GM10248 (cell line): ENCODE measurements around the gene LSAMP.

ENCODE experiments used
- CTCF ChIA-PET: fragments of 300-600 bp; sonication (Branson Sonifier 250); formaldehyde crosslinking; extraction: SDS; loops from one replicate; lab custom pipeline; 2021; ENCODE audit warnings: antibody characterized with exemption; lab: Yijun Ruan, JAX
- POLR2A ChIA-PET: fragments of 350-650 bp; sonication (Branson Sonifier 250); formaldehyde crosslinking; extraction: SDS; loops from one replicate; lab custom pipeline; 2020; ENCODE audit warnings: antibody characterized with exemption; lab: Yijun Ruan, JAX
- DNase-seq: peaks from one replicate; pipeline ENCODE4 v3.0.0; 2012; ENCODE audit errors: extremely low spot score
- CTCF ChIP-seq: IDR thresholded peaks from 2 replicates; pipeline ENCODE4 v1.5.1; 2012; ENCODE audit warnings: mild to moderate bottlenecking, low read depth; ENCODE audit errors: extremely low read depth, missing control alignments, control extremely low read depth

Gene LSAMP

DNA sequence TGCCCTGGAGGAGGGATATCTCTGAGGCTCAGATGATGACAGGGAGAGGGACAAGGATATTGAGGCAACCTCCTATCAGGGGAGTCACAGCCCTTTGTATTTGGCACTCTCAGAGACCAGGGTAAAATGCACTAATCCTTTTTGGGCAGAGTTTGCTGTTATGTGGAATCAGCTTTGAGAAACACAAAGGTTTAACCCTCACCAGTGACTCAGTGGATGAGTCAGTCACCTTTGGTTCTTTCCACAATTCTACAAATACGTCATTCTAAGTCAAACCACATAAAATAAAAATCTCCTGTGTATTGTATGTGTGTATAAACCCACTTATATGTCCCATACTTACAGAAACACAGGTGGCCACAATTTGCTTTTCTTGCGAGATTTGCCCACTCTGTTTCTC is 5.1 kb downstream of the LSAMP start:
- CTCF ChIA-PET: no interaction called here
- TF ChIP-seq CTCF: no peak
- POLR2A ChIA-PET: no interaction called here
- DNase-seq: no peak

- ChIA-PET POLR2A (no interaction called here), CTCF (interaction anchor here (1.1 kb wide), 1 partner anchor 10 kb away, joined by 3 read pairs; no protein-coding TSS in a partner anchor)
- no peak for TF ChIP-seq CTCF
- DNase-seq: no peak
Measured at GRCh38 chr3:116433552-116433951, 11.7 kb downstream of the LSAMP start.

- DNase-seq: no peak
- TF ChIP-seq CTCF: no peak
- POLR2A ChIA-PET: no interaction called here
- CTCF ChIA-PET: no interaction called here
Measured at GRCh38 chr3:116432795-116433194, 12.5 kb downstream of the LSAMP start.

- no peak for DNase-seq
- POLR2A ChIA-PET: no interaction called here
- TF ChIP-seq CTCF: no peak
- CTCF ChIA-PET: no interaction called here
Measured at GRCh38 chr3:116429479-116430269, 15.6 kb downstream of the LSAMP start.

DNA sequence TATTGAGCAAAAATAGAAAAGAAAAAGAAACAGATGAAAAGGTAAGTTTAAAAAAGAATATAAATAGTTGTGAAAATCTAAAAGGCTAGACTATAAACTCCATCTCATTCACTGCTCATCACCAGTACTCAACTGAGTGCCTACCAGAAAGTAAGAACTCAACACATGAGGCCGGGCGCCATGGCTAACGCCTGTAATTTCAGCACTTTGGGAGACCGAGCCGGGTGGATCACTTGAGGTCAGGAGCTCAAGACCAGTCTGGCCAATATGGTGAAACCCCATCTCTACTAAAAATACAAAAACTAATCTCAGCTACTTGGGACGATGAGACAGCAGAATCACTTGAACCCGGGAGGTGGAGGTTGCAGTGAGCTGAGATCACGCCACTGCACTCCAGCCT is 19.3 kb downstream of the LSAMP start:
- no peak for TF ChIP-seq CTCF
- no peak for DNase-seq
- ChIA-PET POLR2A (no interaction called here), CTCF (no interaction called here)

DNA sequence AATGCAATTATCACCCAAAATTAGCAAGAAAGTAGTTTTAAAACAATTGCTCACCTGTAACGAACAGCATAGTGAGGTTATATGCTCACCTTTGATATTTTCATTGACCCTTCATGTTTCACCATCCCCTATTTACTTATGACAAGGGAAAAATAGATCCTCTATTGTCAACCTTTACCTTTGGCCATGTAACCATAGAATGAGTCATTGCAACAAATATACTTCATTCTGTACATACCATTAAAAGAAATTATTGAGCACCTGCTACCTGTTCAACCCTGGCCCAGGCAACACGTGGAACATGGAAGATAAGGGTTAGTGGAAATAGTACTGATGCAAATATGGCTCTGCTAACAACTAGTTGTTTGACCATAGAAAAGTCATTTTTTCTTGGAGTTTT is 20.2 kb downstream of the LSAMP start:
- ChIA-PET CTCF (no interaction called here), POLR2A (no interaction called here)
- TF ChIP-seq CTCF: no peak
- DNase-seq: no peak
